ENCODE measurements around the gene CELF2.

Gene CELF2

DNA sequence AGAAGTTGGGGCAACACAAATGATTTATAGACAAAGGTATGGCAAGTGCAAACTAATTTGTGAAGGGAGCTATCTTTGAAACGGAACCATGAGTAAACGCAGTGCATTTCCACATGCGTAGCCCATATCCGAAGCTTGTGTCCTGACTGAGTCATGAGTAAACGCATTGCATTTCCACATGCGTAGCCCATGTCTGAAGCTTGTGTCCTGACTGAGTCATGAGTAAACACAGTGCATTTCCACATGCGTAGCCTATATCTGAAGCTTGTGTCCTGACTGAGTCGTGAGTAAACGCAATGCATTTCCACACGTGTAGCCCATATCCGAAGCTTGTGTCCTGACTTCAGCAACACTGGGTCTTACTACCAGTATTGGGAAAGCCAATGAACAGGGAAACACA lies 95.0 kb downstream of the CELF2 start:
- FAIRE-seq: no peak
- TF ChIP-seq, protein P1, sequence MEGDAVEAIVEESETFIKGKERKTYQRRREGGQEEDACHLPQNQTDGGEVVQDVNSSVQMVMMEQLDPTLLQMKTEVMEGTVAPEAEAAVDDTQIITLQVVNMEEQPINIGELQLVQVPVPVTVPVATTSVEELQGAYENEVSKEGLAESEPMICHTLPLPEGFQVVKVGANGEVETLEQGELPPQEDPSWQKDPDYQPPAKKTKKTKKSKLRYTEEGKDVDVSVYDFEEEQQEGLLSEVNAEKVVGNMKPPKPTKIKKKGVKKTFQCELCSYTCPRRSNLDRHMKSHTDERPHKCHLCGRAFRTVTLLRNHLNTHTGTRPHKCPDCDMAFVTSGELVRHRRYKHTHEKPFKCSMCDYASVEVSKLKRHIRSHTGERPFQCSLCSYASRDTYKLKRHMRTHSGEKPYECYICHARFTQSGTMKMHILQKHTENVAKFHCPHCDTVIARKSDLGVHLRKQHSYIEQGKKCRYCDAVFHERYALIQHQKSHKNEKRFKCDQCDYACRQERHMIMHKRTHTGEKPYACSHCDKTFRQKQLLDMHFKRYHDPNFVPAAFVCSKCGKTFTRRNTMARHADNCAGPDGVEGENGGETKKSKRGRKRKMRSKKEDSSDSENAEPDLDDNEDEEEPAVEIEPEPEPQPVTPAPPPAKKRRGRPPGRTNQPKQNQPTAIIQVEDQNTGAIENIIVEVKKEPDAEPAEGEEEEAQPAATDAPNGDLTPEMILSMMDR (IDR thresholded peaks at IDR 0.05; ENCODE audit: insufficient read depth, missing control alignments): no peak
- DNase-seq (ENCODE audit: insufficient read length, low spot score): no peak

DNA sequence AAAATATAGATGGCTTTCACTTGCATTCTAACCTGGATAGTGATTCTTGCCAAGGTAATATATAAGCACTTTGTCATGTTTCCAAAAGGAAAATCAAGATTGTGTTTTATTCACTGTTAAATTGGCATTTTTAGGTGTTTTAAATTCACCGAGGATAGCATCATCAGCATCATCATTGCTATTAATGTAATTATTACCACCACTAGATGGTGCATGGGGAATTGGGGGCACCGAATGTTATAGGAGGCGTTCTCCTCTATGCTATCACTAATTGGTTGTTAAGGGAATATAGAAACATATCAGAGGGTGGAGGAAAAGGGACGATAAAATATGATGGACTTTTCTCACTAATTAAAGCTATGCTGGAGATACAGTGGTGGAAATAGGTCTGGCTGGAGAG lies 95.5 kb downstream of the CELF2 start:
- FAIRE-seq: no peak
- TF ChIP-seq, protein P1 (IDR thresholded peaks at IDR 0.05; ENCODE audit: insufficient read depth, missing control alignments): peak; percentile 15
- DNase-seq (ENCODE audit: insufficient read length, low spot score): no peak

DNA sequence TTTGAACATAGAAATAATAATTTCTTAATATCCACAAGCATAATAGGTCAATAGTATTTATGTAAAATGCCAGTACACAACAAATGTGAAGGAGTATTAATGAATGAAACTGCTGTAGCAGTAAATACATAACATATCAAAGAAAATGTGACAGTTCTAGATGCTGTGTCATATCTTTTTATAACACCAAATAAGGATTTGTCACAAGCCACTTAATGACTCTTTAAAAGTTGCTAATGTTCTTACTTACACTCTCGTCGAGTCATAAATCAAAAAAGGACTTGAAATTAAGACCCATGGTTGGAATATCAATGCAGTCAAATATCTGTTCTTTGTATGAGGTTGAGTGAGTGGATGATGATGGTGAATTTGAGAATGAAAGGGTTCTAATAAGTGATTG lies 96.6 kb downstream of the CELF2 start:
- no peak for DNase-seq (ENCODE audit: insufficient read length, low spot score)
- FAIRE-seq: no peak
- TF ChIP-seq, protein P1 (IDR thresholded peaks at IDR 0.05; ENCODE audit: insufficient read depth, missing control alignments): no peak

DNA sequence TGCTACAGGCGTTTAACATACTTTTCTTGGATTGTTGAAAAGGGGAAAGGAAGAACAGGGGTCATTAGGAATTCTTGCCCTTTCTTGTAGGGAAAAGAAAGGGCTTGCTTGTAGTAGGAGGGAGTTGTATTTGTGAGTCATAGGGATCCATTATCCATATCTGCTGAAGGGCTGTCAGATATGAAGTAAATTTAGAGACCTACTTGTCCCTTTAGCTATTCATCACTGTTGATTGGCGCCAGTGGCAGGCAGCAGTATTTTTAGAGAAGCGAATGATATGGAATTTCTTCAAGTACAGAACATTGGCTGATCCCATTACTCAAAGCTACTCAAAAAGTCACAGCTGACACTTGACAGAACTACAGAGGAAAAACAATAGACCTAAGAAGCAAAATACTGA lies 97.7 kb downstream of the CELF2 start:
- TF ChIP-seq, protein P1 (IDR thresholded peaks at IDR 0.05; ENCODE audit: insufficient read depth, missing control alignments): no peak
- DNase-seq (ENCODE audit: insufficient read length, low spot score) (no peak), FAIRE-seq (no peak)

DNA sequence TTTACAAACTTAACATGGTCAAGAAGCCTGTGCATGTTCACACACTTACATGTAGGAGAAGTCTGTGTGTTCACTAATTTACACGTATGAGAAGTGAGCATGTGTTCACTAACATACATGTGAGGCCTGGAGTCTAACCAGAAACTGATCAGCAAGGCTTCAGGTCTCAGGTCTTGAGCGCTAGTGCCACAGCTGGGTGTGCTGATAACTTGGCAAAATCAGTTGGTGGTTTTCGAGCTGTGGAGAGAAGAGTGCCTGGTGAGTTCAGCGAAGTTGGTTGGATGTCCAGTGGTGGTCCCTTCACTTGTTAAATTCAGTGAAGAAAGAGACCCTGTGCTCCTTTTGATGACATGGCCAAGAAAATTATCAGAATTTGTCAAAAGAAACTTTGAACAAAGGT lies 98.7 kb downstream of the CELF2 start:
- TF ChIP-seq, protein P1 (IDR thresholded peaks at IDR 0.05; ENCODE audit: insufficient read depth, missing control alignments): no peak
- no peak for DNase-seq (ENCODE audit: insufficient read length, low spot score)
- FAIRE-seq: no peak

DNA sequence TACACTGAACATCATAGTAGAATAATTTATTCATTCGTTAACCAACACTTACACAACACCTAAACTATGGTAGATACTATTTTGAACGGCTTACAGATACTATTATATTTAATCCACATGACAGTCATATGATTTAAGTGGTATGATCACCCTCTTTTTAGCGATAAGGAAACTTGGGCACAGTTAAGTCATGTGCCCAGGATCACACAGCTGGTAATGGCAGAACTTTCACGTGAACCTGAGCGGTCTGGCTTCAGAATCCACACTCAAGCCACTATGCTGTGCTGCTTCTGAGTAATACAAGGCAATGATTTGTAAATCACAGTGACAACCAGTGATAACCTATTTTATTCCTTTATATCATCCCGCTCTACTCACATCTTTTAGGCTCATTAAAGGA lies 99.1 kb downstream of the CELF2 start:
- no peak for FAIRE-seq
- TF ChIP-seq, protein P1 (IDR thresholded peaks at IDR 0.05; ENCODE audit: insufficient read depth, missing control alignments): no peak

DNA sequence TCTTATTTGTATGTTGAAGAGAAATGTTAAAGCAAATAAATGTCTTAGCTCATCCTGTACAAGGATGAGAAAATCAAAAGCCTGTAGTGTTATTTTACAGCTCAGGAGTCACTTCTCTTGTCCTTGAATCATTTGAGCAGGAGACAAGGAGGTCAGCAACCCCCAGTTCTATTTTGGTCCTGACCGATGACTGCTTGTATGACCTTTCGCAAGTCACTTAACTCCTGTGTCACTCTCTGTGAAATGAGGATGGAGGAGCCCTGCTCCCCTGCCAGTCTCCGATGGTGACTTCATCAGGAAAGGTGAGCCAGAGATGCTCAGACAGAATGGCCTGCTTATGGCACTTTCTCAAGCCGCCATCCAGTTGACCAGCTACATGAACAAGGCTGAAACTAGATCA lies 101.0 kb downstream of the CELF2 start:
- TF ChIP-seq, protein P1 (IDR thresholded peaks at IDR 0.05; ENCODE audit: insufficient read depth, missing control alignments): no peak
- FAIRE-seq (no peak), DNase-seq (ENCODE audit: insufficient read length, low spot score) (no peak)

More for the DNA sequence above, 99.1 kb downstream of the CELF2 start:
- DNase-seq (ENCODE audit: insufficient read length, low spot score): no peak
